GM23338 (cell line): ENCODE results near the gene PARP11. TPM values are rescaled to one million over a fixed set of nuclear protein-coding genes. Genes with fewer than 3 reads are reported as not detected.

Source experiments
- ATAC-seq: fragments of 200-7000 bp; cut with Tn5 transposase; 3 replicates; pipeline ENCODE4 v1.9.1; 2020
- DNase-seq: peaks from one replicate; pipeline ENCODE4 v3.0.0-alpha.2; 2015; ENCODE audit warnings: low spot score
- H2AFZ ChIP-seq: fragments of 200-600 bp; sonication (generic); 2 replicates; pipeline ENCODE4 v1.8.0; 2016; ENCODE audit warnings: antibody characterized with exemption, mild to moderate bottlenecking, moderate library complexity
- H3F3A ChIP-seq: fragments of 200-600 bp; sonication (generic); replicated peaks from 2 replicates; pipeline ENCODE4 v1.8.0; 2017; ENCODE audit warnings: antibody characterized with exemption, mixed run types, low read depth
- H3K27ac ChIP-seq: fragments of 200-600 bp; sonication (generic); 2 replicates; pipeline ENCODE4 v1.6.1; 2016; ENCODE audit warnings: low read depth
- H3K27me3 ChIP-seq: fragments of 200-600 bp; sonication (generic); 2 replicates; pipeline ENCODE4 v1.8.0; 2016; ENCODE audit warnings: mild to moderate bottlenecking, mixed run types, moderate library complexity; ENCODE audit not compliant: insufficient read depth
- H3K36me3 ChIP-seq: fragments of 200-600 bp; sonication (generic); 2 replicates; pipeline ENCODE4 v1.8.0; 2016; ENCODE audit warnings: mild to moderate bottlenecking; ENCODE audit not compliant: insufficient read depth
- H3K4me1 ChIP-seq: fragments of 200-600 bp; sonication (generic); 2 replicates; pipeline ENCODE4 v1.8.0; 2016; ENCODE audit warnings: mild to moderate bottlenecking, moderate library complexity; ENCODE audit not compliant: insufficient read depth
- H3K4me2 ChIP-seq: fragments of 200-600 bp; sonication (generic); 2 replicates; pipeline ENCODE4 v1.7.1; 2017; ENCODE audit warnings: mixed run types
- H3K4me3 ChIP-seq: fragments of 200-600 bp; sonication (generic); 2 replicates; pipeline ENCODE4 v1.6.1; 2016; ENCODE audit warnings: mixed run types
- H3K79me2 ChIP-seq: fragments of 200-600 bp; sonication (generic); replicated peaks from 2 replicates; pipeline ENCODE4 v1.8.0; 2017; ENCODE audit warnings: mild to moderate bottlenecking; ENCODE audit not compliant: insufficient read depth
- H3K9me2 ChIP-seq: fragments of 200-600 bp; sonication (generic); 2 replicates; pipeline ENCODE4 v1.8.0; 2017; ENCODE audit not compliant: insufficient read depth
- H4K20me1 ChIP-seq: fragments of 200-600 bp; sonication (generic); replicated peaks from 2 replicates; pipeline ENCODE4 v1.8.0; 2017; ENCODE audit warnings: mild to moderate bottlenecking; ENCODE audit not compliant: insufficient read depth
- H3K27ac Mint-ChIP-seq: 2 replicates; pipeline ENCODE4 v1.8.0; 2020; ENCODE audit warnings: inconsistent platforms, mild to moderate bottlenecking, moderate library complexity, mixed read lengths
- H3K27me3 Mint-ChIP-seq: 3 replicates; pipeline ENCODE4 v1.8.0; 2022; ENCODE audit warnings: low read depth, mild to moderate bottlenecking, moderate library complexity, mixed read lengths, inconsistent platforms; ENCODE audit not compliant: insufficient read depth, poor library complexity
- H3K36me3 Mint-ChIP-seq: 3 replicates; pipeline ENCODE4 v1.8.0; 2021; ENCODE audit warnings: low read depth, mild to moderate bottlenecking, inconsistent platforms, moderate library complexity, mixed read lengths
- H3K4me1 Mint-ChIP-seq: 3 replicates; pipeline ENCODE4 v1.8.0; 2020; ENCODE audit warnings: mild to moderate bottlenecking, inconsistent platforms, mixed read lengths
- H3K4me3 Mint-ChIP-seq: 3 replicates; pipeline ENCODE4 v1.8.0; 2021; ENCODE audit warnings: moderate library complexity, mild to moderate bottlenecking, inconsistent platforms, mixed read lengths
- H3K9me3 Mint-ChIP-seq: 3 replicates; pipeline ENCODE4 v1.8.0; 2020; ENCODE audit warnings: moderate library complexity, mild to moderate bottlenecking, inconsistent platforms, mixed read lengths
- CREB1 ChIP-seq: fragments of 250-450 bp; sonication (Bioruptor Pico); IDR thresholded peaks from 2 replicates; pipeline ENCODE4 v1.5.0; 2020; ENCODE audit warnings: low read depth, mild to moderate bottlenecking, moderate library complexity
- EZH2phosphoT487 ChIP-seq: fragments of 200-600 bp; sonication (generic); IDR thresholded peaks from one replicate; pipeline ENCODE4 v1.8.1; 2018; ENCODE audit warnings: antibody characterized with exemption; ENCODE audit not compliant: unreplicated experiment
- NANOG ChIP-seq: IDR thresholded peaks from 2 replicates; pipeline ENCODE4 v1.6.1; 2016; ENCODE audit warnings: antibody characterized with exemption, borderline replicate concordance
- REST ChIP-seq: IDR thresholded peaks from one replicate; pipeline ENCODE4 v1.6.1; 2018; ENCODE audit warnings: antibody characterized with exemption; ENCODE audit not compliant: unreplicated experiment
- ZNF462 ChIP-seq: fragments of 250-450 bp; sonication (Bioruptor Pico); IDR thresholded peaks from 2 replicates; pipeline ENCODE4 v1.5.0; 2020; ENCODE audit warnings: mild to moderate bottlenecking, moderate library complexity
- polyA plus RNA-seq: library from polyadenylated mRNA; unstranded; fragments of >200 nt; fragmentation: Nextera tagmentation; extraction: Ambion mirVana; gene quantifications from 2 replicates; pipeline ENCODE4 v1.2.1, GENCODE V29; 2016
- total RNA-seq: library from RNA; depleted of rRNA; stranded (reverse); fragments of >200 nt; shearing (Covaris generic); gene quantifications from 2 replicates; pipeline ENCODE4 v1.2.3, GENCODE V29; 2014

PARP11 gene
- total and polyA plus RNA-seq, 2 experiments from 2014 or later = 4.8 to 11.5 TPM

GRCh38 chr12:3891201-3891600 is 18.0 kb upstream of the PARP11 start (continued):
- TF ChIP-seq ZNF462 (CRISPR knock-in tag) = no peak
- no peak for TF ChIP-seq EZH2phosphoT487

GRCh38 chr12:3888659-3889058 is 15.5 kb upstream of the PARP11 start:
- H3K4me3 ChIP-seq = no peak overlapping the region
- Mint-ChIP-seq H3K36me3 (no peaks in the 10 kb centered on the region), H3K4me1 (peaks cover 13% of the 10 kb centered on the region), H3K27ac (no peak overlapping the region), H3K9me3 (no peaks in the 10 kb centered on the region), H3K4me3 (no peak overlapping the region), H3K27me3 (peaks cover 2% of the 10 kb centered on the region)
- DNase-seq (no peak), ATAC-seq (no peak)
- no peaks in the 10 kb centered on the region for H3K9me2 ChIP-seq
- H3F3A ChIP-seq = no peaks in the 10 kb centered on the region
- no peaks in the 10 kb centered on the region for H3K79me2 ChIP-seq
- no peaks in the 10 kb centered on the region; the same call in 1 of the 2 replicates for H3K4me1 ChIP-seq
- no peaks in the 10 kb centered on the region for H3K27me3 ChIP-seq
- H4K20me1 ChIP-seq = no peaks in the 10 kb centered on the region
- H3K36me3 ChIP-seq = no peaks in the 10 kb centered on the region
- 0 out of 2 replicates have a peak overlapping the region, but pooled peaks have one; percentile 6 for H2AFZ ChIP-seq
- H3K27ac ChIP-seq = no peak overlapping the region
- H3K4me2 ChIP-seq = no peak overlapping the region
- TF ChIP-seq NANOG (no peak), ZNF462 (CRISPR knock-in tag) (no peak), CREB1 (CRISPR knock-in tag) (no peak), REST (no peak)
